ENCODE measurements around the gene OR12D2. TPM values are rescaled to one million over a fixed set of nuclear protein-coding genes. Genes with fewer than 3 reads are reported as not detected.
"Not testable (repeated sequence)": the region's sequence is repeated elsewhere in the genome, so short reads cannot be mapped to it uniquely, and the experiment has no call there.

The OR12D2 gene
- total RNA-seq, result not detected

DNA sequence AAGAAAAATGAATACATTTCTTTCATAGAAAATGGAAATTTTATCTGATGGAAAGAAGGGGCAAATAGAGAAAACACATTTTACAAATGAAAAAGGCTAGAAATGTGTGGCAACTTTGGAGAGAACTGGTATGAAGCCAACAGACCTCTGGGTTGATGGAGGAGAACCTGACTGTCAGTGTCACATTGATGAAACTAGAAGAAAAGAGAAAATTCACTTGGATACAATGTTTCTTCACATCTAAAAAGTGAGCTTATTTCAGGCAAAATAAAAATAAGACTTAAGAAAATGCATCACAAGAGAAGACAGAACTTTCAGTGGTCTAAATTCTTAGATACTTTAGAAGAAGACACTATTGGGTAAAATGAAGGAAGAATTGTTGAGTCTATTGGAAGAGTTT is at the start of gene OR12D2:
OR12D2 (plus strand) TSS at position 301 of the 400 bp plus-strand sequence. CDS start 1,069 bp downstream, outside the sequence.
- no peak for DNase-seq (ENCODE audit: low spot score)

- DNase-seq (ENCODE audit: low spot score), result not testable (repeated sequence)
Measured at GRCh38 chr6:29349348-29349747, 46.1 kb upstream of the OR12D2 start.

- DNase-seq (ENCODE audit: low spot score), result no peak
Measured at GRCh38 chr6:29354980-29355379, 40.5 kb upstream of the OR12D2 start.

GRCh38 chr6:29355603-29356002 is 39.8 kb upstream of the OR12D2 start:
- no peak for DNase-seq (ENCODE audit: low spot score)

- DNase-seq (ENCODE audit: low spot score), result no peak
Measured at GRCh38 chr6:29368765-29369164, 26.7 kb upstream of the OR12D2 start, which contains the start of gene OR5V1. TSS of gene OR5V1 (minus strand) at chr6:29368865. CDS start at chr6:29356195, 12,670 bp downstream.

- DNase-seq (ENCODE audit: low spot score), result no peak
Measured at GRCh38 chr6:29375191-29375590, 20.2 kb upstream of the OR12D2 start, which contains the start of gene OR12D3. TSS of gene OR12D3 (minus strand) at chr6:29375291. CDS start at chr6:29375287, 4 bp downstream.

DNA sequence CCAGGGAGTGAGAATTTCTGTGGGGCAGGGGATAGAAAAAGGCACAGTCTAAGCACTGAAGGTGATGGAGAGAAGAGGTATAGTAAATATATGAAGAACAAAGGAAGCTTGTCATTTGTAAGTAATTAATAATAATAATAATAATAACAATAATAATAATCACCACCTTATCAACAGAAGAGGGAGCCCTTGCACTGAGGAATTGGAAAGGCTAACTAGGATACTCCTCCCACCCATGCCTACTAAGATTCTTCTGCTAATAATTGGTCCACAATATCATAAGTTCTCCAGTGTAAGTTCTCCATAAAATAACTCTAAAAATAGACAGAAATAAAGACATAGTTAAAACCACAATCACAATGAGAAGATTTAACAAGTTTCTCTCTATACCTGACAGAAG is 19.4 kb upstream of the OR12D2 start:
- no peak for DNase-seq (ENCODE audit: low spot score)

GRCh38 chr6:29388533-29388932 is 6.9 kb upstream of the OR12D2 start:
- no peak for DNase-seq (ENCODE audit: low spot score)

- DNase-seq (ENCODE audit: low spot score), result no peak
Measured at GRCh38 chr6:29399525-29399924, 4.1 kb downstream of the OR12D2 start.

DNA sequence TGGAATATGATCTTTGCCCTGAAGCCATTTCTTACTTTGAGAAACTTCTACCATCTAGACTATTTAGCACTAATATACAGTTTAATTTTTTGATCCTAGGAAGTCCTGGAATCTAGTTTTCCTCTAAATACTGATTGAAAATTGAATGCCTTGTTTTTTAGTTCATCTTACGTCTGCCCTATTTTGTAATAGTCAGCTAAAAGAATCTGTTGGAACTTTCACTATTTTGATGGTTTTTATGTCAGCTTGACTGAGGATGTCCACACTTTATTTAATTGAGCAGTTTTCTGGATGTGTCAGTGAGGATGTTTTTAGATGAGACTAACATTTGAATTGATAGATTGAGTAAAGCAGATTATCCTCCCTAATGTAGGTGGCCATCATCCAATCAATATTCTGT is 8.4 kb downstream of the OR12D2 start:
- DNase-seq (ENCODE audit: low spot score), result no peak

GRCh38 chr6:29414588-29414987 is 19.2 kb downstream of the OR12D2 start, which contains the start of gene OR12D1:
TSS of gene OR12D1 (plus strand) at chr6:29414928.
- DNase-seq (ENCODE audit: low spot score), result no peak

GRCh38 chr6:29419516-29419915 is 24.1 kb downstream of the OR12D2 start:
- DNase-seq (ENCODE audit: low spot score), result no peak

- no peak for DNase-seq (ENCODE audit: low spot score)
Measured at GRCh38 chr6:29424168-29424567, 28.7 kb downstream of the OR12D2 start.

- no peak for DNase-seq (ENCODE audit: low spot score)
Measured at GRCh38 chr6:29424575-29424974, 29.1 kb downstream of the OR12D2 start.

DNA sequence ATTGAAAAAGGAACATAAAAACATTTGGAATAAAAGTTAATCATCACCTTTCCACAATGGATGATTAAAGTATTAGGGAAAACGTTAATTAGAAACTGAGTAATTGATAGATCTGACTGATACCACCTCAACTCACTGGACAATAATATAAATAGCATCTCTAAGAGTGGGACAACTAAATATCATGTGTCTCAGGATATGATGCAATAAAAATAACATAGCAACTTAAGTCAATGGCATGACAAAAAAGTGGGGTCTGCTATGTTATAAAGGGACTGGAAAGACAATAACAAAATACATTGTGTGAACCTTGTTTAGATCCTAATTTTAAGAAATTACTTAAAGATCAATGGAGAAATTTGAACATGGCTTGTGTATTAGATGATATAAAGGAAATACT is 29.6 kb downstream of the OR12D2 start:
- DNase-seq (ENCODE audit: low spot score), result no peak

DNA sequence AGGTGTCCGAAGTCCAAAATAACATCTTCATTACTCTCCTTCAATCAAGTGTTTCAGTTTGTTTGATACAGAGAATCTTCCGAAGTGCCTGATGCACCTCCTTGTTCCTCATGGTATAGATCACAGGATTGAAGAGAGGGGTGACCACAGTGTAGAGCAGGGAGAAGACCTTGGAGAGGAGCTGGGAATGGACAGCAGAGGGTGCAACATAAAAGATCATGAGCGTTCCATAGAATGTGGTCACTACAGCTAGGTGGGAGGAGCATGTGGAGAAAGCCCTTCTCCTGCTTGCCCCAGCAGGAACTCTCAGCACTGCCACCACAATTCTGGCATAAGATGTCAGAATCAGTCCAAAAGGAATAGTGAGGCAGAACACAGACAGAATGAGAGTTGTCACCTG is 31.2 kb downstream of the OR12D2 start:
- no peak for DNase-seq (ENCODE audit: low spot score)

- not testable (repeated sequence) for DNase-seq (ENCODE audit: low spot score)
Measured at GRCh38 chr6:29436730-29437129, 41.3 kb downstream of the OR12D2 start.

DNA sequence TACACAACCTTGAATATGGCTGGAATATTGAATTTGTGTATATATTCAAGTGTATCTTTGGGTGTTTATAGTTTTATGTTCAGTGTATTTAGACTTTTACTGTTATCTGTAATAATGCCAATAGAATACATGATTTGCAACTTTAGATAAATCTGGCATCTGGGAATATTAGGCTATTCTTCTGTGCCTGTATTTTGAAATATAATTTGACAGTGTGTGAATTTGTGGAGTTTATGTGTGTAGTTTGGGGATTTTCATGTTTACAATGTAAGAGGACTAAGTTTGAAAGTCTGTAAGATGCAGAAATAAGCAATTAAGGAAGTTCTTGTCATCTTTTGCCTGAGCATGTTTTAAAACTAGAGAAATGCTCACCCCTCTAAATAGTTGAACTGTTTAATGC is 43.6 kb downstream of the OR12D2 start, which contains the start of gene OR10C1:
OR10C1 (plus strand) TSS at position 301 of the 400 bp plus-strand sequence. CDS start 710 bp downstream, outside the sequence.
- no peak for DNase-seq (ENCODE audit: low spot score)

DNA sequence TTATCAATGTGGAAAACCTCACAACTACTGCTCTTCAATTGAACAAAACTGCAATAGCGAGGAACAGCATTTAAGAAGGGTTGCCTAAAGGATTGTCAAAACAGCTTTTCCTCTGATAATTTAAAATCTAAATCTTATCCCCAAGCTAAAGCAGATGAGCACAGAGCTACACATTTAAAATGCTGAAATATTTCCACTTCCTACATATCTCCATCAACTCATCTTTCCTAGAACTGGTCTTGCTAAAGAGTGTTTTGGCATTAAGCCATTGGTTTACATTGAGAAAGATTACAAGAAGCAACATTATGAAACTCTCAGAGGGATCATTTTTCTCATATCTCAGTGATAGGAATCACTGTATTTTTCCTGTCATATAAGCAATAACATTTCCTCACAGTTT is 47.3 kb downstream of the OR12D2 start:
- no peak for DNase-seq (ENCODE audit: low spot score)

GRCh38 chr6:29444031-29444430 is 48.6 kb downstream of the OR12D2 start:
- DNase-seq (ENCODE audit: low spot score), result not testable (repeated sequence)

Measured in ureter (tissue), 1 donor.